Measurements from ENCODE around the gene BCL7A.
"Not testable (repeated sequence)": the region's sequence is repeated elsewhere in the genome, so short reads cannot be mapped to it uniquely, and the experiment has no call there.

BCL7A gene

DNA sequence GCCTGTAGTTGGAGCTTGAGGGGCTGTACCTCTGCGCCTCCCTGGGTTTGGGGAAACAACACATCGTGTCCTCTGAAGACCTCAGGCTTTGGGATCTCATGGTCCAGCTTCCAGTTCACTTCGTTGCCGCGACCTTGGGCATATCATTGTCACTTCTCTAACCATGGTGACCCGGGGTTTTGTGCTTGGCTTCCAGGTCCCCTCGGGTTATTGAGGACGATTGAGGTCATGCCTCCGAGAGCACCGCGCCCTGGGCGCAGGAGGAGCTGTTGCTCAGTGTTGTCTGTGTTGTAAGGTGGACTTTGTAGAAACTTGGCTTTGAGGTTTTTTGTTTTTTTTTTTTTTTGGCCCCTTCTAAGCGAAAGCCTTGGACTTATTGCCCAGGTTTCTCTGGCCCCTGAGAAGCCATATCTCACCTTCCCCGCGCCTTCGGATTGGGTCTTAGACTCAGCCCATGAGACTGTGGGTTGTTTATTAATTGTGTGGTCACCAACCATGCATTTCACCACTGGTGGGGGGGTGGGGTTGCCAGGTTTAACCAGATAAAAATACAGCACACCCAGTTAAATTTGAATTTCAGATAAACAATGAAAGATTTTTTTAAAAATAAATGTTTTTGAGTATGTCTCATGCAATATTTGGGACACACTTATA lies 2.6 kb downstream of the BCL7A start:
- no peak overlapping the region for H3K4me3 ChIP-seq (ENCODE audit: low read depth, low read length)

DNA sequence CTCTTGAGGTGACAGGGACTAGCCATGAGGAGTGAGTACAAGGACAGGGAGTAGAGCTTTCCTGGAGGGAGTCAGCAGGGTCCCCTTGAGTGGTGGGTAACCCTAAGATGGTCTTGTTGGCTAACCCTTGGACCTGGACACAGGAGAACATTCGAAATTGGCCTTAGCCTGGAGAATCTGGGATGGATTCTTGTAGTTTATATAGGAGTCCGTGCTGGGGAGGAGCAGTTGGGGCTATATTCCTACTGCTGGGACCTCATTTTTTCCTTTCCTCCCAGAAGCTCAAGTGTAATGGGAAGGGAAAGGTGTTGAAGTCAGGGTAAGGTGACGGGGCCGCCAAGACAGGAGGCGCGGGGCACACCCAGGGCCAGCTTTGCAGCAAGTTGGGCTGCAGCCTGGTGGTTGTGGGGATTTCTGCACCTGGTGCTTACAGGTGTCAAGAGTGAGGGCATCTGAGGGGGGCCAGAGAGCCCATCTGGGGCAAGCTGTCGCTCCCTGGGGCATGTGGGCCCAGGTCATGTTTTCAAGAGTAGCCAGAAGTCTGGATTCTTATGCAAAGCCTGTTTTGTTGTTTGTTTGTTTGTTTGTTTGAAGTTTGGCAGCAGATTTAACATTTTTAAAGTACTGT lies 5.1 kb downstream of the BCL7A start:
- H3K4me3 ChIP-seq (ENCODE audit: low read depth, low read length), result no peak overlapping the region

DNA sequence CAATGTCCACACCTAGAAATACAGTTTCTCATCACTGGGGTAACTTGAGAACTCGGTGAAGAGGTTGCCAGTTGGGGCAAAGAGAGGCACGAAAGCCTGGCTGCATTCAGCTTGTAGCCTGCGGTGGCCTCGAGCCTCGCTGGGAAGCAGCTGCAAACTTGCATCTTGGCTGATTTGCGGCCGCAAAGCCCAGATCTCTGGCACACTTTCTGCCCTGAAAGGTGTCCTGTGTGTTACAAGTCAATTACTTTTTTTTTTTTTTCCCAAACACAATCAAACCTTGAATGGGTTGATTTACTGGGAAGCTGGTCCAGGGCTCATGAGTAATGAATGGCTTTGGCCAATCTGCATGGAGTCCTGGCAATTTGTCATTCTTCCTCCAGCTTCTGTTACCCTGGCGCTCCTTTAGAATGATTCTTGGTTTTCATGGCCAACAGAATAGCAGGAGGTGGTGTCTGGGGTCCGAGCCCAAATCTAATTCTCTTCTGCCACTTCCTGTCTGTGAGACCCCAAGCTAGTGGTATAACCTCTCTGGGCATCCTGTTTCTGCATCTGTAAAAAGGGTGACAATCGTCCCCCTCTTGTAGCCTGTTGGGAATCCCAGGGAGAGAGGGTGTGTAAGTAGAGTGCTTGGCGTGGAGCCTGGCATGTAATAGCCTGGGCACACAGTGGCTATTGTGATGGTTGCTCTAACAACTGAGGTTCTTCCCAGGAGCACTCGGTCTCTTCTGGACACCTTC lies 6.7 kb downstream of the BCL7A start:
- no peak overlapping the region for H3K4me3 ChIP-seq (ENCODE audit: low read depth, low read length)

- no peak overlapping the region for H3K4me3 ChIP-seq (ENCODE audit: low read depth, low read length)
These were observed 7.3 kb downstream of the BCL7A start for GRCh38 chr12:122028905-122029560.

- H3K4me3 ChIP-seq (ENCODE audit: low read depth, low read length), result no peak overlapping the region
These were observed 8.1 kb downstream of the BCL7A start for GRCh38 chr12:122029620-122030423.

DNA sequence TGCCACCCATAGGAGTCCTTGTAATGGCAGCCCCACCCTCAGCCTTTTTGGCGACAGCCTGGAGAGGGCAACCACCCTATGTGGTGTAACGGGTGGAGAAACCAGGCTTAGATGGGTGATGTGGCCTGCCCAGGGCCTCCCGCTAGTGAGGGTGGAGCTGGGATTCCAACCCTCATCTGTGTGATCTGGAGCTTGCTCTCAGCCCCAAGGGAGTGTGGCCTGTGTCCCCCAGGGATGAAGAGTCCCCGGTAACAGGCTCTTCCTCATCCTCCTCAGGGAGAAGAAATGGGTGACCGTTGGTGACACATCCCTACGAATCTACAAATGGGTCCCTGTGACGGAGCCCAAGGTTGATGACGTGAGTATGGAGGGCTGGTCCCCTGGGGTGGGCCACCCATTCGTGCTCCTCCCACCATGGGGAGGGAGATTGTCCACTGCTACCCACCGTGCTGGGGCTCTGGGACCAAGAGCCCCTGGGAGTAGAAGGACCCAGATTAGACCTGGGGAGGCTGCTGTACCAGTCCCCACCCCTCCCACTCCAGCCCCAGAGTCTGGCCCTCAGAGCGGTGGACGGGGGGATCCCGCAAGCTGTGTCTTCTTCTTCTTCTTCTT lies 8.8 kb downstream of the BCL7A start:
- H3K4me3 ChIP-seq (ENCODE audit: low read depth, low read length), result no peak overlapping the region

DNA sequence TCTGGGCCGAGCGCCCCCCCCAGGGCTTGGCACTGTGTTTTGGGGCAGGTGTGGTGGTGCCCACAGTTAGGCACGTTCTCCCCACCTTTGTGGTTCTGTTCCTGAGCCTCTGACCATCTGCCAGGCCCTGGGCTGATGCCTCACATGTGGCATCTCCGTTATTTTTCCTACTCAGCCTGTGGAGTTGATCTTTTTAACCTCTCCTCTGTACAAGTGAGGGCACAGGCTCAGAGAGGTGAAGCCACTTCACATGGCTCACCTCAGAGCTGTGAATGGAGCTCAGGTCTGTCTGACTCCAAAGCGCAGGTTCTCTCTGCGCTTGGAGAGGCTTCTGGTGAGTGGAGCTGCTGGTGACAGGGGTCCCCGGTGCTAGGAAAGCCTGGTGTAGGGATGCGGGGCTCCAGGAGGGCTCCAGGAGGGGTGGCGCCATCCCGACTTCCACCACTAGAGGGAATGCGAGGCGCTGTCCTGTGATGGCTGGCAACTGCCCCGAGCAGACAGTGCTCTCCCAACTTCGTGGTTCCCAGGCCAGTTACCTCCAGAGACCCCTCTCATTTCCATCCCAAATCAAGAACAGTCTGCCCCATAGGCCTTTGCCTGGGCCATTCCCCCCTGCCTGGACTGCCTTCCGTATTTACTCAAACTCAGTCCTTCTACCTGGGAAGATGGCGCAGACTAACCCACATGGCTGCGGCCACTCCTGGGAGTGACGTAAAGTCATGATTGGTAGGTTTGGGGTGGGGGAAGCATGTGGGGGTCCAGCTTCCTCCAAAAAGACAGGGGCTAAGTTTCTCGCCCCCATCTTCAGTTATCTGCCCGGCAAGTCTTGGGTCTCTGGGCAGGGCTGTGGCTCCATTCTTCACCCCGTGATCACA lies 9.9 kb downstream of the BCL7A start:
- no peak overlapping the region for H3K4me3 ChIP-seq (ENCODE audit: low read depth, low read length)

DNA sequence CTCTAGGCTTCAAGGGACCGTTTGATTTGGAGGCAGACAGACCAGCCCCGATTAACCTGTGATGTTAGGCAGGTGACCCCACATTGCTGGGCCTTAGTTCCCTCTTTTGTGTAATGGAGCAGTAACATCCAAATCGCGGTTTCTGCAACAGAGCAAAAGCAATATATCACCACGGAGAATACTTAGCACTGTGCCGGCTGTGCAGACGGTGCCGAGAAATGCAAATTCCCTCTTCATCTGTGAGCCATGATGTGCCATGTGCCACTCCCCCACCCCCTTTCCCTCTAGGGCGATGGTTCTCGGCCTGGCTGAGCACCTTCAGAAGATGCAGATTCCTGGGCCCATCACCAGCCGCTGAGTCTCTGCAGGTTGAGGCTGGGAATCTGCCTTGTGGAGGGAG lies 10.9 kb downstream of the BCL7A start:
- no peak overlapping the region for H3K4me3 ChIP-seq (ENCODE audit: low read depth, low read length)

GRCh38 chr12:122035292-122035691 lies 13.6 kb downstream of the BCL7A start:
- no peak overlapping the region for H3K4me3 ChIP-seq (ENCODE audit: low read depth, low read length)

DNA sequence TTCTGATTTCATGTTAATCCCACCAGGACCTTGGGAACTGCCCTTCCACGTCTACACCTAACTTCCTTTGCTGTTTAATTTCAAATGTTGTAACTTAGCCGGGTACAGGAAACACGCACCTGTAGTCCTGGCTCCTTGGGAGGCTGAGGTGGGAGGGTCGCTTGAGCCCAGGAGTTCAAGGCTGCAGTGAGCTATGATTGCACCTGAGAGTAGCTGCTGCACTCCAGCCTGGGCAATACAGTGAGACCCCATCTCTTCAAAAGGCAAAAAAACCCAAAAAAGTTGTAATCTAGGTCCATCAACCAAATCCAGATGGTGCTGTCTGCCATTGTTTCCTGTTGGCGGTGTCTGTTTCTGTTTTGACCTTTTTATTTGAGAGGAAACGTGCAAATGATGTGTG lies 14.5 kb downstream of the BCL7A start:
- H3K4me3 ChIP-seq (ENCODE audit: low read depth, low read length), result no peak overlapping the region

GRCh38 chr12:122040579-122041386 lies 19.1 kb downstream of the BCL7A start:
- H3K4me3 ChIP-seq (ENCODE audit: low read depth, low read length), result no peak overlapping the region

GRCh38 chr12:122041458-122041857 lies 19.8 kb downstream of the BCL7A start:
- H3K4me3 ChIP-seq (ENCODE audit: low read depth, low read length), result not testable (repeated sequence)

- H3K4me3 ChIP-seq (ENCODE audit: low read depth, low read length), result no peak overlapping the region
These were observed 21.2 kb downstream of the BCL7A start for GRCh38 chr12:122042910-122043309.

- H3K4me3 ChIP-seq (ENCODE audit: low read depth, low read length), result no peak overlapping the region
These were observed 21.8 kb downstream of the BCL7A start for GRCh38 chr12:122043476-122043875.

DNA sequence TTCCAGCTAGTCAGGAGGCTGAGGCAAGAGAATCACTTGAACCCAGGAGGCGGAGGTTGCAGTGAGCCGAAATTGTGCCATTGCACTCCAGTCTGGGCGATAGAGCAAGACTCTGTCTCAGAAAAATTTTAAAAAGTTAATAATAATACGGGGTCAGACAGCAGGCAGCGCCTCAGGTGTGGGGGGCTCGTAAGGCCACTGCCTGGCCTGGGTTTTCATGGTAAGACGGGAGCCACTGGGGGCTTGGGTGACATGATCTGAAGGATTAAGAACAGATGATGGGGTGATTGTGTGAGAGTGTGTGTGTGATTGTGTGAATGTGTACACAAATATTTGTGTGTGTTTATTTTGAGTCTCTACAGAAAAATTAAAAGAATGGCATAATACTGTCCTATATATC lies 23.6 kb downstream of the BCL7A start:
- no peak overlapping the region for H3K4me3 ChIP-seq (ENCODE audit: low read depth, low read length)

- H3K4me3 ChIP-seq (ENCODE audit: low read depth, low read length), result no peak overlapping the region
These were observed 24.5 kb downstream of the BCL7A start for GRCh38 chr12:122046145-122046544.

DNA sequence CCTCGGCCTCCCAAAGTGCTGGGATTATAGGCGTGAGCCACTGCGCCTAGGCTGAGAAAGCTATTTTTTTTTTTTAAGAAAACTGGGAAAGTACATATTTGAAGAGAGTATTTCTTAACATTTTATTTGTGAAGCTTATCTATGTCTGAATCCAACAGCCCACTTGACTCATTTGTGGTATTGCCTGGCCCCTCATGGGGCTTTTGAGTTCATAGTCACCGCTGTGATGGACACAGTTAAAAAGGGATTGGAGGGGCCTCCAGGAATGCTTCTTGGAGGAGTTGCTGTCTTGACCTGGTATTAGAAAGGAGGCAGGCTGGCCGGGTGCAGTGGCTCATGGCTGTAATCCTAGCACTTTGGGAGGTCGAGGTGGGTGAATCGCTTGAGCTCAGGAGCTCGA lies 26.5 kb downstream of the BCL7A start:
- no peak overlapping the region for H3K4me3 ChIP-seq (ENCODE audit: low read depth, low read length)

GRCh38 chr12:122049827-122050226 lies 28.1 kb downstream of the BCL7A start:
- no peak overlapping the region for H3K4me3 ChIP-seq (ENCODE audit: low read depth, low read length)

DNA sequence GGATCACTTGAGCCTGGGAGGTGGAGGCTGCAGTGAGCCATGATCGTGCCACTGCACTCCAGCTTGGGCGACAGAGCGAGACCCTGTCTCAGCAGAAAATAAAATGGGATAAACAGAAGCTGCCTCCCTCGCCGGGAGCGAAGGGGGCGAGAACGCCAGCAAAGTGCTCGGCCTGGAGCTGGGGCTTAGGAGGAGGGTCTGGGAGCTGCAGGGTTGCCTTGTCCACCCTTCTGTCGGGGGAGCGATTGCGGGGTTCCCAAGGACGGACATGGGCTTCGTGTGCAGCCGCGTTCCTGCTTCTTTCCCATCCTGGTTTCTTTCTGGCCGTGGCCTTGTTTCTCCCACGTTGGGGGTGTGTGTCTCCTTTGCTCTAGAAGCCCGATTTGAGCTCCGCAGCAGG lies 29.0 kb downstream of the BCL7A start:
- no peak overlapping the region for H3K4me3 ChIP-seq (ENCODE audit: low read depth, low read length)

Data from iPS-11a (cell line).